Thoracic aorta (tissue), 2 donors: Measurements from ENCODE around the gene MPPED2. TPM values are rescaled to one million over a fixed set of nuclear protein-coding genes. Genes with fewer than 3 reads are reported as not detected.

ENCODE experiments used
- ATAC-seq: fragments of 150-250 bp; one replicate; pipeline ENCODE4 v1.8.0; 2017; ENCODE audit warnings: low read depth; ENCODE audit not compliant: insufficient number of reproducible peaks, low FRiP score
- DNase-seq: peaks from one replicate; pipeline ENCODE4 v3.0.0-alpha.2; 2020; ENCODE audit warnings: low spot score
- H3K27ac ChIP-seq, 2 donors: fragments of 200-600 bp; sonication (generic); 1 replicate in 1 of 2; 2 replicates in 1 of 2; pipeline ENCODE4 v1.5.1; 2016; ENCODE audit warnings: mild to moderate bottlenecking in 2 of 2, moderate library complexity in 2 of 2
- H3K27me3 ChIP-seq: fragments of 200-600 bp; sonication (generic); replicated peaks from 2 replicates; pipeline ENCODE4 v1.6.0; 2016; ENCODE audit warnings: mild to moderate bottlenecking; ENCODE audit not compliant: insufficient read depth
- H3K36me3 ChIP-seq: fragments of 200-600 bp; sonication (generic); one replicate; pipeline ENCODE4 v1.5.1; 2016
- H3K4me1 ChIP-seq, 2 donors: fragments of 200-600 bp; sonication (generic); 1 replicate in 1 of 2; 2 replicates in 1 of 2; pipeline versions ENCODE4 v1.5.1 to v1.6.0; 2016; ENCODE audit warnings: low read depth in 2 of 2, mild to moderate bottlenecking in 1 of 2; ENCODE audit not compliant: control insufficient read depth in 1 of 2
- H3K4me3 ChIP-seq: fragments of 200-600 bp; sonication (generic); 2 replicates; pipeline ENCODE4 v1.5.1; 2016; ENCODE audit warnings: mild to moderate bottlenecking
- H3K9me3 ChIP-seq: fragments of 200-600 bp; sonication (generic); 2 replicates; pipeline ENCODE4 v1.5.1; 2016
- CTCF ChIP-seq: fragments of 200-600 bp; sonication (generic); IDR thresholded peaks from one replicate; pipeline ENCODE4 v1.5.1; 2019; ENCODE audit warnings: antibody characterized with exemption
- total RNA-seq, 2 donors: library from RNA; depleted of rRNA; stranded (reverse); fragments of >200 nt; gene quantifications; one replicate each; pipeline versions ENCODE4 v1.1.0 to v1.2.3, GENCODE V29; 2016

MPPED2 gene
- total RNA-seq, 2 donors from 2014 or later, result 16.0 to 18.8 TPM

DNA sequence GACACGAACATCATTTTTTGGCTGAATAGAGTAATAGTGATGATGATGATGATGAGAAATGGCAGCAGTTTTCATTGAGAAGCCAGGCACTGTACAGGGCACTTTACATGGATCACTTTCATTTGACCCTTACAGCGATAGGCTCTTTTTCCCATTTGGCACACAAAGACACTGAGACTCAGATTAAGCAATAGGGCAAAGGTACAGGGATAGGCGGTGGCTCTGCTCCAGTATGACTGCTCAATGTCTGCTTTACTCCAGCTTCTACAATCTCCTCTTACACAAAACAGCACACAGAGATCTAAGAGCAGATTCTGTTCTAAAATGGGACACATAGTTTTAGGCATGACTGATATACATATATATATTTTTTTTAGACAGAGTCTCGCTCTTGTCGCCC, 40.6 kb downstream of the MPPED2 start:
- H3K4me3 ChIP-seq, result no peak overlapping the region
- no peaks in the 10 kb centered on the region for H3K27me3 ChIP-seq
- no peak for TF ChIP-seq CTCF
- no peaks in the 10 kb centered on the region for H3K9me3 ChIP-seq
- H3K4me1 ChIP-seq, result peaks cover 3 to 21% of the 10 kb centered on the region in 2 donors
- H3K36me3 ChIP-seq, result no peaks in the 10 kb centered on the region
- DNase-seq (no peak), ATAC-seq (no peak)
- H3K27ac ChIP-seq, result no peak overlapping the region

- no peak for TF ChIP-seq CTCF
- Histone ChIP-seq H3K27me3 (no peaks in the 10 kb centered on the region), H3K4me3 (no peak overlapping the region), H3K4me1 (no peaks in the 10 kb centered on the region), H3K9me3 (no peaks in the 10 kb centered on the region), H3K36me3 (no peaks in the 10 kb centered on the region), H3K27ac (no peak overlapping the region)
- DNase-seq (no peak), ATAC-seq (no peak)
Measured at GRCh38 chr11:30543066-30543465, 43.1 kb downstream of the MPPED2 start.

GRCh38 chr11:30540781-30541180, 45.4 kb downstream of the MPPED2 start:
- Histone ChIP-seq H3K36me3 (no peaks in the 10 kb centered on the region), H3K4me3 (no peak overlapping the region), H3K9me3 (no peaks in the 10 kb centered on the region), H3K27me3 (no peaks in the 10 kb centered on the region), H3K4me1 (no peaks in the 10 kb centered on the region), H3K27ac (no peak overlapping the region)
- no peak for TF ChIP-seq CTCF
- DNase-seq (no peak), ATAC-seq (no peak)

DNA sequence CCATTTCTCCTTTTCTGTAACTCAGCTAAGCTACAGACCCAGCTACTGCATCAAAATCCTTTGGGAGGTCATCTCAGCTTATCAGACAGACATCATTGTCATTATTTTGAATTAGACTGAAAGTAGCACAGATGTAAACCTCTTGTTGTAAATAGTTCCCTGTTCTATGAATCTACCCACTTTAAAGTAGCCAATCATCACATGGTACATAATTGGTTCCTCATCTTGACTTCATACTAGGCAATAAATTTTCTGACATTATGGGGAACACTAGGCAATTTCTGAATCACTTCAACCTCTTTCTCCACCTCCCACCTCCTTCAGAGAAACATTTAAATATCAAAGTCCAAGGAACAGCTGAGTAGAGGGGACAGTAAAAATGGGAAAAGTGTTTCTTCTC, 47.9 kb downstream of the MPPED2 start:
- DNase-seq (no peak), ATAC-seq (no peak)
- Histone ChIP-seq H3K4me1 (peaks cover 3 to 9% of the 10 kb centered on the region in 2 donors), H3K9me3 (no peaks in the 10 kb centered on the region), H3K4me3 (no peak overlapping the region), H3K27me3 (no peaks in the 10 kb centered on the region), H3K36me3 (no peaks in the 10 kb centered on the region), H3K27ac (no peak overlapping the region)
- no peak for TF ChIP-seq CTCF

DNA sequence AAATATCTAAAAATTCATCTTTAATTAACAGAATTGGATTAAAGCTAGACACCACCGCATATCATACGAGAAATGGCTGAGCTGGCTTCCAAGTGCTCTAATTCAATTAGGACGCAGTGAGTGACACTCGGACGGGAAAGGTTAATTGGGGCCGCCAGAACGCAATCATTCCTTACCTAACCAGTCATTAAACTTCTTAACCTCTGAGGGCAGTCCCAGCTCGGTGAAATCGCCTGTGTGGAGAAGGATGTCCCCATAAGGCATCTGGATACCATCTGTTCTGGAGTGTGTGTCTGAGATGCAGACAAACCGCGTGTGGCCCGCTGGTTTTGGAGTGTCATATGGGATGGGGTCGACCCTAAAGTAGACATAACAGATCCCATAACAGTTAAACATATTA, 50.3 kb downstream of the MPPED2 start:
- DNase-seq (no peak), ATAC-seq (no peak)
- Histone ChIP-seq H3K4me1 (peaks cover 3 to 14% of the 10 kb centered on the region in 2 donors), H3K36me3 (no peaks in the 10 kb centered on the region), H3K4me3 (no peak overlapping the region), H3K9me3 (no peaks in the 10 kb centered on the region), H3K27ac (no peak overlapping the region), H3K27me3 (no peaks in the 10 kb centered on the region)
- TF ChIP-seq CTCF, result no peak
